Neural progenitor cell (in vitro differentiated cells): ENCODE measurements around the gene CBFA2T3. TPM values are rescaled to one million over a fixed set of nuclear protein-coding genes. Genes with fewer than 3 reads are reported as not detected.

ENCODE experiments used
- DNase-seq: peaks from one replicate; pipeline ENCODE4 v3.0.0-alpha.2; 2016; ENCODE audit warnings: low spot score
- H2AFZ ChIP-seq: fragments of 200-600 bp; sonication (generic); replicated peaks from 2 replicates; pipeline ENCODE4 v1.6.1; 2016; ENCODE audit warnings: antibody characterized with exemption
- H3F3A ChIP-seq: fragments of 200-600 bp; sonication (generic); 2 replicates; pipeline ENCODE4 v1.6.1; 2016; ENCODE audit warnings: antibody characterized with exemption, low read depth
- H3K27ac ChIP-seq: fragments of 200-600 bp; sonication (generic); 2 replicates; pipeline ENCODE4 v1.5.1; 2016; ENCODE audit warnings: mild to moderate bottlenecking
- H3K27me3 ChIP-seq: fragments of 200-600 bp; sonication (generic); 2 replicates; pipeline ENCODE4 v1.6.1; 2016; ENCODE audit warnings: mild to moderate bottlenecking, moderate library complexity
- H3K36me3 ChIP-seq: fragments of 200-600 bp; sonication (generic); 2 replicates; pipeline ENCODE4 v1.5.1; 2016
- H3K4me1 ChIP-seq: fragments of 200-600 bp; sonication (generic); 2 replicates; pipeline ENCODE4 v1.6.1; 2016; ENCODE audit warnings: mixed run types
- H3K4me2 ChIP-seq: fragments of 200-600 bp; sonication (generic); 2 replicates; pipeline ENCODE4 v1.6.1; 2016
- H3K4me3 ChIP-seq: fragments of 200-600 bp; sonication (generic); 2 replicates; pipeline ENCODE4 v1.5.1; 2016
- H3K79me2 ChIP-seq: fragments of 200-600 bp; sonication (generic); 2 replicates; pipeline ENCODE4 v1.6.1; 2016; ENCODE audit warnings: low read depth
- H3K9ac ChIP-seq: fragments of 200-600 bp; sonication (generic); 2 replicates; pipeline ENCODE4 v1.6.1; 2016
- H3K9me3 ChIP-seq: fragments of 200-600 bp; sonication (generic); 2 replicates; pipeline ENCODE4 v1.5.1; 2016; ENCODE audit warnings: low read depth
- H4K20me1 ChIP-seq: fragments of 200-600 bp; sonication (generic); 2 replicates; pipeline ENCODE4 v1.6.1; 2016; ENCODE audit warnings: low read depth
- H3K27ac Mint-ChIP-seq: 3 replicates; pipeline ENCODE4 v1.8.0; 2021; ENCODE audit warnings: mixed read lengths
- H3K27me3 Mint-ChIP-seq: 2 replicates; pipeline ENCODE4 v1.8.0; 2022; ENCODE audit warnings: low read depth, mild to moderate bottlenecking, inconsistent platforms, moderate library complexity, mixed read lengths; ENCODE audit not compliant: insufficient read depth
- H3K36me3 Mint-ChIP-seq: 3 replicates; pipeline ENCODE4 v1.8.0; 2021; ENCODE audit warnings: mixed read lengths
- H3K4me1 Mint-ChIP-seq: 3 replicates; pipeline ENCODE4 v1.8.0; 2021; ENCODE audit warnings: mixed read lengths
- H3K4me3 Mint-ChIP-seq: 3 replicates; pipeline ENCODE4 v1.8.0; 2021; ENCODE audit warnings: mild to moderate bottlenecking, moderate library complexity, mixed read lengths
- H3K9me3 Mint-ChIP-seq: 3 replicates; pipeline ENCODE4 v1.8.0; 2020; ENCODE audit warnings: mixed read lengths
- EZH2 ChIP-seq: fragments of 200-600 bp; sonication (generic); IDR thresholded peaks from 2 replicates; pipeline ENCODE4 v1.6.1; 2017; ENCODE audit warnings: antibody characterized with exemption, mild to moderate bottlenecking, moderate library complexity
- EZH2phosphoT487 ChIP-seq: fragments of 200-600 bp; sonication (generic); IDR thresholded peaks from 2 replicates; pipeline ENCODE4 v1.6.1; 2017; ENCODE audit warnings: antibody characterized with exemption
- total RNA-seq: library from RNA; depleted of rRNA; stranded (reverse); fragments of >200 nt; gene quantifications from 2 replicates; pipeline ENCODE4 v1.2.3, GENCODE V29; 2015; ENCODE audit warnings: low replicate concordance
- TF ChIP-seq, protein P1 (sequence below): fragments of 200-600 bp; sonication (generic); IDR thresholded peaks from 2 replicates; pipeline ENCODE4 v1.5.1; 2017; ENCODE audit warnings: antibody characterized with exemption, mild to moderate bottlenecking

Gene CBFA2T3
- total RNA-seq, 1 donor from 2014 or later: 0.22 TPM

DNA sequence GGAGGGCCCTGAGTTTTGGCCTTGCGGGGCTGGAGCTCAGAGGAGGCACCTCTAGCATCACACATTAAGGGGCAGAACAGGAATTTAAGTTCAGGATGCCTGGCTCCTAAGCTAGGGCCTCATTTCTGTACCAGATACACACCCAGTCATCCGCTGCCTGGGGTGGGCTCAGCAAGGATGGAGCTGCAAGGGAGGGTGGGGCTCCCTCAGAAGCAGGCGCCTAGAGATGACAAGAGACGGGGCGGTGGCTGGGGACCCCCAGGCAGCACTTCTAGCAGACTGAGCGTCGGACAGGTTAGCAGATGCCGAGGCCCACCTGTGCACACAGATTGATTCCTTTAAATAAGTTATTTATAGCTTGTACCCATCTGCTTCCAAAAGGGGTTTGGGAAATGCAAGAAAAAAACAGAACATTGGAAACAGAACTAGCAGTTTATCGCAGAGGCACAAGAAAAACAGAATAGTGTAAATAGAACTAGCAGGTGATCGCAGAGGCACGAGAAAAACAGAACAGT is 47.6 kb upstream of the CBFA2T3 start:
- Mint-ChIP-seq H3K27me3 (peaks cover 6% of the 10 kb centered on the region), H3K9me3 (no peaks in the 10 kb centered on the region), H3K27ac (no peak overlapping the region), H3K4me1 (peaks cover 4% of the 10 kb centered on the region), H3K4me3 (no peak overlapping the region), H3K36me3 (no peaks in the 10 kb centered on the region)
- no peak overlapping the region for H3K4me3 ChIP-seq
- TF ChIP-seq, protein P1, sequence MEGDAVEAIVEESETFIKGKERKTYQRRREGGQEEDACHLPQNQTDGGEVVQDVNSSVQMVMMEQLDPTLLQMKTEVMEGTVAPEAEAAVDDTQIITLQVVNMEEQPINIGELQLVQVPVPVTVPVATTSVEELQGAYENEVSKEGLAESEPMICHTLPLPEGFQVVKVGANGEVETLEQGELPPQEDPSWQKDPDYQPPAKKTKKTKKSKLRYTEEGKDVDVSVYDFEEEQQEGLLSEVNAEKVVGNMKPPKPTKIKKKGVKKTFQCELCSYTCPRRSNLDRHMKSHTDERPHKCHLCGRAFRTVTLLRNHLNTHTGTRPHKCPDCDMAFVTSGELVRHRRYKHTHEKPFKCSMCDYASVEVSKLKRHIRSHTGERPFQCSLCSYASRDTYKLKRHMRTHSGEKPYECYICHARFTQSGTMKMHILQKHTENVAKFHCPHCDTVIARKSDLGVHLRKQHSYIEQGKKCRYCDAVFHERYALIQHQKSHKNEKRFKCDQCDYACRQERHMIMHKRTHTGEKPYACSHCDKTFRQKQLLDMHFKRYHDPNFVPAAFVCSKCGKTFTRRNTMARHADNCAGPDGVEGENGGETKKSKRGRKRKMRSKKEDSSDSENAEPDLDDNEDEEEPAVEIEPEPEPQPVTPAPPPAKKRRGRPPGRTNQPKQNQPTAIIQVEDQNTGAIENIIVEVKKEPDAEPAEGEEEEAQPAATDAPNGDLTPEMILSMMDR: no peak
- TF ChIP-seq EZH2phosphoT487 (no peak), EZH2 (no peak)
- no peaks in the 10 kb centered on the region for H3F3A ChIP-seq
- H3K27me3 ChIP-seq: peaks cover 15% of the 10 kb centered on the region
- H3K4me2 ChIP-seq: no peak overlapping the region
- no peak for DNase-seq
- H3K27ac ChIP-seq: no peak overlapping the region
- no peak overlapping the region for H2AFZ ChIP-seq
- H3K79me2 ChIP-seq: no peaks in the 10 kb centered on the region
- H3K9ac ChIP-seq: no peak overlapping the region
- no peaks in the 10 kb centered on the region for H3K9me3 ChIP-seq
- no peaks in the 10 kb centered on the region for H3K36me3 ChIP-seq
- no peaks in the 10 kb centered on the region for H4K20me1 ChIP-seq
- no peaks in the 10 kb centered on the region for H3K4me1 ChIP-seq

DNA sequence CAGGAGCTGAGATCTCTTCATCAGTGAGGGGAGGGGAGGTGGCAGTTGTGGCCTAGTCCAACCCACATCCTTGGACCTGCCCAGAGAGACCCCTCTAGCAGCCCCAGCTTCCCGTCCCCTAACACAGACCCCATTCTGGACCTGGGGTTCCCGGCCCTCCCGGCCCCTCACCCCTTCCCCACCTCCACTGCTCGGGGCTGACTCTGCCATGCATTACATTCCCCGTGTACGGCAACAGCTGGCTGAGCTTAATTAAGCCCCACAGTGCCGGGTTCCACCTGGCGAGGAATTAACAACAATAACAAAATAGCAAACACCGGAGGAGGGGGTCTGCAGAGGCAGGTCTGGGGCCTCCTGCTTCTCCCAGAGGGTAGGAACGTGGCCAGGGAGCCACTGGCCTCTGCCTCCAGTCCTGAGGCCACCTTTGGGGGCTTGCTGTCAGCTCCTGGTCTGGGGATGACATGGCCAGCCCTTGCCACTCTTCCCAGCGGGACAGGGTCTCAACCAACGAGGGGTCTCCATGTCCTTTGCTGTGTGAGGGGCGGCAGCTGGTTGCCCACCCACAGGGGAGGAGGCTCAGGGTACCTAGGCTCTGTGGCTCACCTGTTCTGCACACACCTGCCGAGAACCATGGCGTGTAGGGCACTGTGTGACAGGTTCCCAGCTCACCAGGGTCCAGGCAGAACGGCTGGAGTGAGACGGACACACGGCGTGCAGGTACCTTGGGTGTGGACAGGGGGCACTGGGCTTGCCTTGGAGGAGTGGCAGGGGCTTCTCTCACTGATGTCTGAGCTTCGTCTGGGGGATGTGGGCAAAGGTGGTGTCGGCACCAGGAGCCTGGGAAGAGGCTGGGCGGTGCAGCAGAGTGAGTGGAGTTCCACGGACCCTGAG is 46.9 kb upstream of the CBFA2T3 start:
- Mint-ChIP-seq H3K36me3 (no peaks in the 10 kb centered on the region), H3K4me1 (peaks cover 4% of the 10 kb centered on the region), H3K27me3 (peaks cover 6% of the 10 kb centered on the region), H3K9me3 (no peaks in the 10 kb centered on the region), H3K27ac (no peak overlapping the region), H3K4me3 (no peak overlapping the region)
- Histone ChIP-seq H4K20me1 (no peaks in the 10 kb centered on the region), H3K4me3 (no peak overlapping the region), H3K79me2 (no peaks in the 10 kb centered on the region), H3K4me1 (no peaks in the 10 kb centered on the region), H3K4me2 (no peak overlapping the region), H3K27ac (no peak overlapping the region), H2AFZ (no peak overlapping the region), H3K9ac (no peak overlapping the region), H3K27me3 (peaks cover 15% of the 10 kb centered on the region), H3F3A (no peaks in the 10 kb centered on the region), H3K9me3 (no peaks in the 10 kb centered on the region), H3K36me3 (no peaks in the 10 kb centered on the region)
- no peak for DNase-seq
- no peak for TF ChIP-seq EZH2phosphoT487
- no peak for TF ChIP-seq EZH2
- TF ChIP-seq, protein P1: no peak

DNA sequence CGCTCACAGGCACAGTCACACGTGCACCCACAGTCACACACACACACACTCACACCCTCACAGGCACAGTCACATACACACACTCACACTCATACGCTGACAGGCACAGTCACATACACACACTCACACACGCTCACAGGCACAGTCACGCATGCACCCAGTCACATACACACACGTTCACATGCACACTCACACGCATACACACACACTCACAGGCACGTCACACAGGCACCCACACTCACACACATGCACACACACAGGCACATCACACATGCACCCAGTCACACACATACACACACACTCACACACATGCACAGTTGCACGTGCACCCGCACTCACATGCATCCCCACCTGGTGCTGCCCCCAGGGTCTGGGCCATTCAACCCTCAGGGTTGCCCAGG is 46.1 kb upstream of the CBFA2T3 start:
- H3K27me3 ChIP-seq: peaks cover 10% of the 10 kb centered on the region
- H4K20me1 ChIP-seq: no peaks in the 10 kb centered on the region
- no peaks in the 10 kb centered on the region for H3K9me3 Mint-ChIP-seq
- H3K4me2 ChIP-seq: no peak overlapping the region
- no peak overlapping the region for H3K4me3 ChIP-seq
- no peaks in the 10 kb centered on the region for H3K36me3 Mint-ChIP-seq
- H3K9ac ChIP-seq: no peak overlapping the region
- TF ChIP-seq, protein P1: no peak
- TF ChIP-seq EZH2: no peak
- TF ChIP-seq EZH2phosphoT487: no peak
- no peaks in the 10 kb centered on the region for H3K9me3 ChIP-seq
- H3K79me2 ChIP-seq: no peaks in the 10 kb centered on the region
- H3K4me1 ChIP-seq: no peaks in the 10 kb centered on the region
- H2AFZ ChIP-seq: no peak overlapping the region
- DNase-seq: no peak
- no peak overlapping the region for H3K27ac ChIP-seq
- peak overlapping the region; percentile 39 for H3K4me3 Mint-ChIP-seq
- no peaks in the 10 kb centered on the region for H3F3A ChIP-seq
- H3K36me3 ChIP-seq: no peaks in the 10 kb centered on the region
- H3K27me3 Mint-ChIP-seq: peaks cover 10% of the 10 kb centered on the region
- peak overlapping the region; percentile 46 for H3K27ac Mint-ChIP-seq
- peaks cover 8% of the 10 kb centered on the region for H3K4me1 Mint-ChIP-seq
